ENCODE results near the gene FITM1.
"Not testable (repeated sequence)": the region's sequence is repeated elsewhere in the genome, so short reads cannot be mapped to it uniquely, and the experiment has no call there.

Gene FITM1

DNA sequence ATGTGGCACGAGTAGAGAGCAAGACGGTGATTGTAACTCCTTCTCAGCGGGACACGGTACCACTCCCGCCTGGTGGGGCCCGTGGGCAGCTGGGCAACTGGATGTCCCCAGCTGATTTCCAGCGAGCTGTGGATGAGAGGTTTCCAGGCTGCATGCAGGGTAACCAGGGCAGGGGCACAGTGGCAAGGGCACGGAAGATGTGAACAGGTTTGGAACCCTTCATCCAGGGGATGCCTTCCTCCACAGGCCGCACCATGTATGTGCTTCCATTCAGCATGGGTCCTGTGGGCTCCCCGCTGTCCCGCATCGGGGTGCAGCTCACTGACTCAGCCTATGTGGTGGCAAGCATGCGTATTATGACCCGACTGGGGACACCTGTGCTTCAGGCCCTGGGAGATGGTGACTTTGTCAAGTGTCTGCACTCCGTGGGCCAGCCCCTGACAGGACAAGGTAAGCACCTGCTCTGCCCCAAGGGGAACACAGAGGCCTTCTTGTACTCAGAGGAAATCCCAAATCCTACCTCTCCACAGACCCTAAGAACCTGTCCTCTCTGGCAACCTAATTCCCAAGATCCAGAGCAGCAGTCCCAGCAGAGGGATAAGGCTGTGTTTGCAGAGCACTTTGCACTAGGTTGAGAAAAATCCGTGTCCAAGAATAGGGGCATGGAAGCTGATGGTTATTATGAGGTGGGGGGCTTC lies 32.1 kb upstream of the FITM1 start:
- DNase-seq (ENCODE audit: low read depth, low spot score): no peak

DNA sequence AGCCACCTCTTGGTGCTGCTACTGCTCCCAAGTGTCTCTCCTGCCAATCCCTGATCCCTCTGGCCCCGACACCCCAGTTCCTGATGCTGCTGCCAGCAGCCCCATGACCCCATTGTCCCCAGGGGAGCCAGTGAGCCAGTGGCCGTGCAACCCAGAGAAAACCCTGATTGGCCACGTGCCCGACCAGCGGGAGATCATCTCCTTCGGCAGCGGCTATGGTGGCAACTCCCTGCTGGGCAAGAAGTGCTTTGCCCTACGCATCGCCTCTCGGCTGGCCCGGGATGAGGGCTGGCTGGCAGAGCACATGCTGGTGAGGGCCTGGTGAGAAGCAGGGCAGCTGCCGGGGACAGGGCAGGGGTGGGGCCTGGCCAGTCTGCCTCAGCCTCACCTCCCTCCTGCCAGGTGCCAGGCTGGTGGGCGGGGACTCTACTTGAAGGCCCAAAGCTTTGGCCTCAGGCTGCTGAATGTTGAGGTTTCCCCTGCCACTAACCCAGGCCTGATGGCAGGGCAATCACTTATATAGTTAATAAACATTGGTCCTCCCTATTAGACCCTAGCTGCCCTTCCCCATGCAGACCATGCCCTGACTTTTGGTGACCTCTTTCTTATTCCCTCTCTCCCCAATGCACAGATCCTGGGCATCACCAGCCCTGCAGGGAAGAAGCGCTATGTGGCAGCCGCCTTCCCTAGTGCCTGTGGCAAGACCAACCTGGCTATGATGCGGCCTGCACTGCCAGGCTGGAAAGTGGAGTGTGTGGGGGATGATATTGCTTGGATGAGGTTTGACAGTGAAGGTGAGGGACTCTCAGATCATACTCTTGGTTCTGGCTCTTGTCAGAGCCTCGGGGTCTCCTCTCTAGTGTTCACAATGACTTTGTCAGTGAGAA lies 31.3 kb upstream of the FITM1 start:
- no peak for DNase-seq (ENCODE audit: low read depth, low spot score)

DNA sequence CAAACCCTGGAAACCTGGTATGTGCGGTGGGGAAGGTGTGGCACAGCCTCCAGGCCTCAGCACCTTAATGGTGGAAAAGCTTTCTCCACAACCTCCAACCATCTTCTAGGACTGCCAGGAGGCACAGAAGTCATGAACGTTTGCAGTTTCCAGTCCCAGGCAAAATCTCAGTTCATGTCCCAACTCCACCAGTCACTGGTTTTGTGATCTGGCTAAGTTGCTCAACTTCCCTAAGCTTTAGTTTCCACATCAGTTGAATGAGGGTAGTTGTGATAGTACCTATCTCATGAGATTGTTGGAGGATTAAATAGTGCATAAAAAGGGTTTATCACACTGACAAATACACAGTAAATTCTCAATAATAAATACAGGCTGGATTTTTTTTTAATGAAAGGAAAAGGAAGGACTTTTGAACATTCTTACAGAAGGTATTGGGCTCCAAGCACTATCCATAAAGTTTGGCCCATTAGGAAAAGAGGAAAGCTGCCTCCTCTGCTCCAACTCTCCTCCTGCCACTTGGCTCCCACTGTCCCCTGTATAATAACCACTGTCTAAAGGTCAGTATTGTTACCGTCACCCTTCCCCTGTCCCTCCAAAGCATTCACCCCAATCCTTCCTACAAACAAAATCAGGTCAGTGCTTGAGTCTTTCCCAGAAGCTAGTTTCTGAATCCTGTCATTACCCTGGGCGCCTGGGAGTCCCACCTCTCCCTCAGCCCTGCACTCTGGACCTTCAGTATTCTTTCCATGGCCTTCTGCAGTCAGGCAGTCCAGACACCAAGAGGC lies 30.1 kb upstream of the FITM1 start:
- no peak for DNase-seq (ENCODE audit: low read depth, low spot score)

DNA sequence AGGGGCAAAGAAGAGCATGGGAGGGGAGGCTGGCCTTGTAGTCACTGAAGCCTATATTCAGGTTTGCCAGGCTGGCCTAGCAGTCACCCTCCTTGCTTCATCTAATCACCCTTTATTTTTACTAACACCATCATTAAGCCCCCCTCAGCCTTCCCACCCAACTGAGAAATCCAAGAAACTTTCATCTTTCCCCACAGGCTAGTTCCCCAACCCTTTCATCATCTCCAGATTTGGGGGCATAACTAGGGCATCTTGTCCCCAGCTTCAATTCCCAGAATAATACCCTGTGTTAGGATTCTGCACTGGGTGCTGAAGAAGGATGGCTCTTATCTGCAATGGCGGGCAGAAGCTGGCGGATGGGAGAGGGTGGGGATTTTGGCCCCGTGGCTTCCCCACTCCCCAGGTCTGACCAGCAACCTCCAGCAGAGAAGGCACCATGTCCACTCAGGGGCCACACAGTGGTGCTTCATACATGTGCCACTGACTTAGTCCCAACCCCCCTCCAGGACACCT lies 29.4 kb upstream of the FITM1 start:
- no peak for DNase-seq (ENCODE audit: low read depth, low spot score)

DNA sequence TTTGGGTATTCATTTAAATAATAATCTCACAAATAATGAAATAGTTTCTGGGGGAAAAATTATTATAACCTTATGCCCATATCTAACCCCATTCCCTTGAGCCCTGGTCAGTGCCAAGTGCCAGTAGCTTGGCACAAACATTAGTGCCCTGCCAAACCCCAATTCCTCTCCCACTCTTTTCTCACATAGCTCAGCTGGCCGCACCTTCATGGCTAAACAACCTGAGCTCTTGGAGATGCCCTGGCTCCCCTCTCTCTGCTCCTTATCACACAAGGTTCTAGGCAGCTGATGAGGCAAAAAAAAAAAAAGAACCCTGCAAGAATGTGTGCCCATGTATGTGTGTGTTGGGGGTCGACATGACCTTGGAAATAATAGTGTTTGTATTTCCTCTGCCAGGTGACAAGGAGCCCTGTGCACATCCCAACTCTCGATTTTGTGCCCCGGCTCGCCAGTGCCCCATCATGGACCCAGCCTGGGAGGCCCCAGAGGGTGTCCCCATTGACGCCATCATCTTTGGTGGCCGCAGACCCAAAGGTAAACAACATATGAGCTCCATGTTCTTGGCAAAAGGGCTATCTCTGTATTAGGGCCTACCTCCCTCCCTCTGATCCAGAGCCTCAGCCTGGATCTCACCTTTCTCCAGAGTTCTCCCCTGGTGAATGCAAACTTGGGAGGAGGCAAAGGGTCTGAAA lies 28.0 kb upstream of the FITM1 start:
- DNase-seq (ENCODE audit: low read depth, low spot score): no peak

DNA sequence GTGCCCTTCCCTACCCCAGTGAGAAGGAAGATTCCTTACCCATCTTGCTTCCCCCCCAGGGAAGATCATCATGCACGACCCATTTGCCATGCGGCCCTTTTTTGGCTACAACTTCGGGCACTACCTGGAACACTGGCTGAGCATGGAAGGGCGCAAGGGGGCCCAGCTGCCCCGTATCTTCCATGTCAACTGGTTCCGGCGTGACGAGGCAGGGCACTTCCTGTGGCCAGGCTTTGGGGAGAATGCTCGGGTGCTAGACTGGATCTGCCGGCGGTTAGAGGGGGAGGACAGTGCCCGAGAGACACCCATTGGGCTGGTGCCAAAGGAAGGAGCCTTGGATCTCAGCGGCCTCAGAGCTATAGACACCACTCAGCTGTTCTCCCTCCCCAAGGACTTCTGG lies 27.0 kb upstream of the FITM1 start:
- no peak for DNase-seq (ENCODE audit: low read depth, low spot score)

DNA sequence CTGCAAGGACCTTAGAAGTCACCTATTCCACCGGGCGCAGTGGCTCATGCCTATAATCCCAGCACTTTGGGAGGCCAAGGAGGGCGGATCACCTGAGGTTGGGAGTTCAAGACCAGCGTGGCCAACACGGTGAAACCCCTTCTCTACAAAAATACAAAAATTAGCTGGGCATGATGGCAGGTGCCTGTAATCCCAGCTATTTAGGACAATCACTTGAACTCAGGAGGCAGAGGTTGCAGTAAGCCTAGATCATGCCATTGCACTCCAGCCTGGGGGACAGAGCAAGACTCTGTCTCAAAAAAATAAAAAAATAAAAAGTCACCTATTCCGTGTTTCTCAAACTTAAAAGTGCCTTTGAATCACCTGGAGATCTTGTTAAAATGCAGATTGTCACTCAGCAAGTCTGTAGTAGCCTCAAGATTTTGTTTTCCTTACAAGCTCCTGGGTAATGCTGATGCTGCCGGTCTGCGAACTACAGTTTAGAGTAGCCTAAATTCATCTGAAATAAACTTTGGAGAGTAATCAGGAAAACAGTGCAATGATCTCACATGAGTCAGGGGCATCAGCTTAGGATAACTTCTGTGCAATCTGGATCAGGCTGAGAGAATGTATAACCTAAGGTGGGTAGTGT lies 24.7 kb upstream of the FITM1 start:
- DNase-seq (ENCODE audit: low read depth, low spot score): not testable (repeated sequence)

DNA sequence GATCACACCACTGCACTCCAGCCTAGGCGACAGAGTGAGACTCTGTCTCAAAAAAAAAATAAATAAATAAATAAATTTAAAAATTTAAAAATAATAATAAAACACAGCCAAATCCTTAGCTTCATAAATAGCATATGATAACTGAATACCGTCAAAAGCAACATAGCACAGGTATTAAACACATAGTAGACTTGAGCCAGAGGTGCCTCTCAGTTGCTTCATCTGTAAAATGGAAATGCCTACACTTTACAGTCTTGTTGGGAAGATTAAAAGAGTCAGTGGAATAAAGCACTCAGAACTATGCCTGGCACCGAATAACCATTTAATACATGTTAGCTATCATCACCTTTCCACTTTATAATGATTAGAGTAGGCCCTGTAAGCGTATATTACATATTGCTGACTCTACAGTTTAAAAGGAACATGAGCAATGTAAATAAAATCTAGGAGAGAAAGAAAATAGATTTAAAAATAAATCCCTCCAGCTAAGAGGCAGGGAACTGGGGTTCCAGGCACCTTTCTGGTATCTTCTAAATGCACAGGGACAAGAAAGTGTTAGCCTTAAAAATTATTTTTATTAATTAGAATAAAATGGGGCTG lies 23.7 kb upstream of the FITM1 start:
- no peak for DNase-seq (ENCODE audit: low read depth, low spot score)

DNA sequence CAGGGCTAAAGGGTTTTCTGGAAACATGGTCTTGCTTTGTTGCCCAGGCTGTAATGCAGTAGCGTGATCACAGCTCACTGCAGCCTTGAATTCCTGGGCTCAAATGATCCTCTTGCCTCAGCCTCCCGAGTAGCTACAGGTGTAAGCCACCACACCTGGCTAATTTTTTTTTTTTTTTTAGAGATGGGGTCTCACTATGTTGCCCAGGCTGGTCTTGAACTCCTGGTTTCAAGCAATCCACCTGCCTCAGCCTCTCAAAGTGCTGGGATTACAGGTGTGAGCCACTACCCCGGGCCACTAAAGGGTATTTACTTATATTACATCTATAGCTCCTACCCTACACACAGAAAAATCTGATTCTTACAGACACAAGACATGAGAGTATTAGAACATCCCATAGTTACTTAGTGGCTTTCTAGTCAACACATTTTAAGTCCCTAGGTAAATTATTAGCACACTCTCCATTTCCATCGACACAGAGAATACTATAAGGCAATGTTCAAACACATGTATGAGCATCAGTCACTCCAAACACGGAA lies 22.1 kb upstream of the FITM1 start:
- DNase-seq (ENCODE audit: low read depth, low spot score): no peak

DNA sequence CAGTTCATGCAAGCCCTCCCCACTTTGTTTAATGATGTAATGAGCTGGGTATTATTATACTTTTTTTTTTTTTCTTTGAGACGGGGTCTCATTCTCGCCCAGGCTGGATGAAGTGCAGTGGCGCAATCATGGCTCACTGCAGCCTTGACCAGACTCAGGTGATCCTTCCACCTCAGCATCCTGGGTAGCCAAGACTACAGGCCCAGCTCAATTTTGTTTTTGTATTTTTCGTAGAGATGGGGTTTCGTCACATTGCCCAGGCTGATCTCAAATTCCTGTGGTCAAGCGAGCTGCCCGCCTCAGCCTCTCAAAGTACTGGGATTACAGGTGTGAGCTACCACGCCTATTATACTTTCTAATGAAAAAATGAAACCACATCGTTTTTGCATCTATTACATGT lies 20.4 kb upstream of the FITM1 start:
- DNase-seq (ENCODE audit: low read depth, low spot score): no peak

DNA sequence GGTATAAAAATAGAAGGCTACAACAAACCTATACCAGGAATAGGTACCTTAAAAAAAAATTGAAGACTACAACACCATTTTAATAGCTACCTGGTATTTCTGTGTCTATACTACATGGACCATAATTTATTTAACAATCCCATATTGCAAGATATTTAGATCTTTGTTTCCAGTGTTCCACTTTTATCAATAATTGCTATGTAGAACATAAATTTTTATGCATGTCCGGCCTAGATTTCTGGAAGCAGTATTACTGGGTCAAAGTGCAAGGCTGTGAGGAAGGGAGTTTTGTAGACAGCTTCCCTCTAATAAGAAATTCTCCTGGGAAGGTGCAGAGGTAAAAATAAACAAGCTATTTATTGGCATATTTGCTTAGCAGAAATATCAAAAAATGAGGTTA lies 19.9 kb upstream of the FITM1 start:
- no peak for DNase-seq (ENCODE audit: low read depth, low spot score)

DNA sequence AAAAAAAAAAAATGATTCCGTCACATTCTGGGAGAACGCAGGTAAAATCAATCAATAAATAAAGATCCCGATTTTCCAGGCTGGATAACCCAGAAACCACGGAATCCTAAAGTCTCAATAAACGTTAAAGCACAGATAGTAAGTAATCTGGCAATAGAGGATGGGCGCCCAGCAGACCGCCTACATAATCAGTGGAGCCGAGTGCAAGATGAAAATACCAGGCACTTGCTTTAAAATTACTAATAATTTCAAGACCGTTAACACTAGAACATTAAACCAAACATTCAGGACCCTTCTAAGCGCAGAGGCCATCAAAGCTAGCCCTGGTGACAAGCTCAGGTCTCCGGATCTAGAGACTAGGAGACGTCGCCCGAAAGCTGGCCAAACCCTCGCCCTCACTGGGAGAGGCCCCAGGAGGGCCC lies 17.1 kb upstream of the FITM1 start:
- DNase-seq (ENCODE audit: low read depth, low spot score): no peak

DNA sequence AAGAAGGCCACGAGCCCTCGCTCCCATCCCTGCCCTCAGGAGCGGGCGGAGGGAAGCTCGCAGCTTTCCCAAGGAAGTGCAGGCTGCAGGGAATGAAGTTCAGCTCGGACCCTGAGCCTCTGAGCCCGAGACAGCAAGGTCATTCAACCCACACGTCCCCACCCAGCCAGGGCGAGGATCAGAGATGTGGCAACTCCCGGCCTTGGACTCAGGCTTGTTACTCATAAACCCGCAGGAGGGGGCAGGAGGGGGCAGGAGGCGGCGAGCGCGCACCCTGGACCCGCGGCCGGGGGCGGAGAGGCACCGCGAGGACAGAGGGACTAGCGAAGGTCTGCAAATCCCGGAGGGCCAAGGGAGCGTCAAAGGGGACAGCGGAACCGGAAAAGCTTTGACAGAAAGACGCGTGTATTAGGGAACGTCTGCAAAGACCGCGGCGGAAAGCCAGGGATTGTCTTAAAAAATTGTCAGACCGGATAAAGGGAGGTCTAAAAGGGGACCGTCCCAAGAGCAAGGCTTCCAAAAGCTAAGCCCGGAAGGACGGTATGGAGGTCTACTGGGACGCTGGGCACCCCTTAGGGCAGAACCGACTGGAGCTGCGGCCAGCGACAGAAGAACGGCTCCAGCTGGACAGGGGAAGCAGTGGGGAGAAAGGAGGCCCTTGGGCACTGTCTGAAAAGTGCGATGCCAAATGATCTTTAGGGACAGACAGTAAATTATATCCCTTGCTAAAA lies 16.5 kb upstream of the FITM1 start:
- peak; percentile 54 for DNase-seq (ENCODE audit: low read depth, low spot score)

DNA sequence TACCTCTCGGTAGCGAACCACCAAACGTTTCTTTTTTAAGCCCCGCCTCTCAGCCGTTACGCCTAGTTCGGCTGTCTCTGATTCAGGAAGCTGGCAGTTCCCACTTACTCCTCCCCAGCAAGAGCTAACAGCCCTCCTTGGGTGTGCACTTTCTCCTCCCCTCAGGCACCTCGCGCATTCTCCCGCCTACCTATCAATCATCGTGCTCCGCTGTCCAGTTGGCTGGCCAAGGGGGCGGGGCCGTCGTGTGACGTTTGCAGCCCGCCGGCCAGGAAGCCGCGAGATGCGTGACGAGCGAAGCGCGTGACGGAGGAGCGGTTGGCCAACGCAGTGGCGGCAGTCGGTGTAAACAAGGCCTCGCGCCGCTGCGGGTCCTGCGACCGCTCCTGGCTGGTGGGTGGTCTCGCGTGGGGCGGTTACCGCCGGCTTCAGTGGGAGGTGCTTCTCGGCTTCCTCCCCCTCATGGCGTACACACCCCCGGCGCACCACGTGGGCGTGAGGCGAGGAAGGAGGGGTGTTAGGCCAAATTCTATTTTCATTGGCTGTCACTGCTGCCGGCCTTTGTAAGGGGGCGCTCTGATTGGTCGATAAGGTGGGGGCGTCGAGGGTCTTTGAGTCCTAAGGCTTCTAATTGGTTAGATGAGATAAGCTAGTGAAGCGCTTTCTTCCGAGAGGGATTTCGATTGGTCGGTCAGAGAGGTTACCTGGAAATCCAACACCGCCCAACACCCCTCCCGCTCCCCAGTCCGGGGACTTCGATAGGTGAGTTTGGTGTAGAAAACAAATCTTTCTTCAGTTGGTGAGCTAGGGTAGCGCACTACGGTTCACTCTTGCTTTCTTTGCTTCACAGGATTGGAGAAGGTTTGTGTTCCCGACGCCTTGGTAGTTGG lies 15.7 kb upstream of the FITM1 start, which contains the start of the genes DCAF11 and NRL:
Gene DCAF11 (plus strand): TSS at position 246 of the 890 bp plus-strand sequence. CDS start 818 bp downstream, outside the sequence.
Gene NRL (minus strand): TSS at position 418 of the 890 bp plus-strand sequence. CDS start 32,101 bp downstream, outside the sequence.
- DNase-seq (ENCODE audit: low read depth, low spot score): peak; percentile 98

DNA sequence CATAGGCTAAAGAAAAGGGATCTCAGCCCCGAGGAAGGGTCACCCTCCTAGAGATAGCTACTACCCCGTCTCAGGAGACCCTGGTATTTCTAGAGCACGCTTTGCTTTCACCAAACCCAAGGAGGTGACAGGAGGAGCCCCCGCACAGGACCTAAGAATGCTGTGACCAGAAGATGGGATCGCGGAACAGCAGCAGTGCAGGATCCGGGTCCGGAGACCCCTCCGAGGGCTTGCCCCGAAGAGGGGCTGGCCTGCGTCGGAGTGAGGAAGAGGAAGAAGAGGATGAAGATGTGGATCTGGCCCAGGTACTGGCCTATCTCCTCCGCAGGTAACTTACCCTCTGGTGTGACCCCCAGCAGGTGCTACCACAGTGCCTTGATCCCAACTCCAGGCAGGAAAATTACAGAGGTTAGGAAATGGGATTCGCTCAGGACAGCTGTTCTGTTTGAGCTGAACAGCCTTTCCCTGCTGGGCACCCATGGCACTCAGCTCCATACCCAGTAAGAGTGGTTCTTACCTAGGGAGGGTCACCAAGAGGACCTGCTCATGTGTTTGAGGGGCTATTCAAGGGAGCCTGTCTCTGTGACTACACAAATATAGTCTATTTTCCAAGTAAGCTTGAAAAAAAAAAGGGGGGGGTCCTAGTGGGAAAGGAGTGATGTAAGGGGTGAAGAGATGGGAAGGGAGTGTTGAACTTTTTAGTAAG lies 14.9 kb upstream of the FITM1 start:
- no peak for DNase-seq (ENCODE audit: low read depth, low spot score)

DNA sequence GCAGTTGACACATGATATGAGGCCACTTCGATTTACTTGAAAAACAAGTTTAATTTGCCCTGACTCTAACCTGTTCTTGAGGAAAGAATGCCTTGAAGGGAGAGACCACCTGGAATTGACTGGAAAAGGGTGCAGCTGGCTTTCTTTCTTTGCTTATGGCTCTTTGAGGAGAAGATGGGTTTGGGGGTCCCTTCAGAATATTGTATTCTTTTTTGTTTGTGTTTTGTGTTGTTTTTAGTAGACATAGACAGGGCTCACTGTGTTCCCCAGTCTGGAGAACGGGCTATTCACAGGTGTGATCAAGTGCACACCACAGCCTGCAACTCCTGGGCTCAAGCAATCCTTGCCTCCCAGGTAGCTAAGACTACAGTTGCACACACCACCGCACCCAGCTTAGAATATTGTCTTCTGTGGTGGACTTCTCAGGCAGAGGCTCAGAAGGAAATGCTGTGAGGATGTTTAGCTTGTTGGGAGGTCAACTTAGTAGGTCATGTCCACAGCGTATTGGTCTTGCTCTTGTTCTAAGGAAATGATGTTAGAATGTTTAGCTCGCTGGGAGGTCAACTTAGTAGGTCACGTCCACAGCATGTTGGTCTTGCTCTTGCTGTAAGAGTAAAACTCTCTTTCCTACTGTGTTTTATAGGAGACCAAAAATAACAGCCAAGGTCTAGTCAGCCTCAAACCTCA lies 14.2 kb upstream of the FITM1 start:
- no peak for DNase-seq (ENCODE audit: low read depth, low spot score)

DNA sequence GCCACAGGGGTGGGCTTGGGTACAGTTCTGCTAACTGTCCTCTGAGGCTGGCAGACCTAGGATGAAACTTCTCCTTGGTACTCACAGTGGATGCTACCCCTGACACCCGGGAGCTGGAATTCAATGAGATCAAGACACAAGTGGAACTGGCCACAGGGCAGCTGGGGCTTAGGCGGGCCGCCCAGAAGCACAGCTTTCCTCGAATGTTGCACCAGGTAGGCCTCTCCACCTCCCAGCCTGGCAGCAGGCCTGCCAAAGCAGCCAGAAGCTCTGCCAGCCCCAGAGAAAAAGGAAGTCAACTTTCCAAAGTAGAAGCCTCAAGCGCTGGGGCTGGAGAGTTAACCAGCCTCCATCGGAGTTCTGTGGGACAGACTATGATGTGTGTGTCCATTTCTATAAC lies 13.3 kb upstream of the FITM1 start:
- no peak for DNase-seq (ENCODE audit: low read depth, low spot score)
